DND-41 (cell line): ENCODE measurements around the gene NUBP2.

Experiments
- ATAC-seq: fragments of 200-7000 bp; cut with Tn5 transposase; 3 replicates; pipeline ENCODE4 v1.9.1; 2021; ENCODE audit warnings: low read depth; ENCODE audit not compliant: insufficient read depth
- DNase-seq: peaks from one replicate; pipeline ENCODE4 v3.0.0-alpha.2; 2020
- H2AFZ ChIP-seq: 2 replicates; pipeline ENCODE4 v1.6.0; 2012; ENCODE audit warnings: low read depth, low read length
- H3K27ac ChIP-seq: 2 replicates; pipeline ENCODE4 v1.5.1; 2012; ENCODE audit warnings: low read length, inconsistent platforms
- H3K27me3 ChIP-seq: fragments of 200-600 bp; sonication (generic); 2 replicates; pipeline ENCODE4 v1.6.0; 2012; ENCODE audit warnings: low read length, mild to moderate bottlenecking, inconsistent platforms; ENCODE audit not compliant: insufficient read depth, poor library complexity
- H3K36me3 ChIP-seq: 2 replicates; pipeline ENCODE4 v1.5.1; 2012; ENCODE audit warnings: low read length, inconsistent platforms; ENCODE audit not compliant: insufficient read depth
- H3K4me1 ChIP-seq: 2 replicates; pipeline ENCODE4 v1.5.1; 2012; ENCODE audit warnings: mild to moderate bottlenecking, low read length; ENCODE audit not compliant: insufficient read depth
- H3K4me2 ChIP-seq: 2 replicates; pipeline ENCODE4 v1.6.0; 2012; ENCODE audit warnings: mild to moderate bottlenecking, moderate library complexity, low read length, inconsistent platforms; ENCODE audit not compliant: insufficient read depth
- H3K4me3 ChIP-seq, 2 experiments: fragments of 200-600 bp in 1 of 2; shearing (Covaris generic) in 1 of 2; 2 replicates each; pipeline ENCODE4 v1.5.1; 2012 to 2016; ENCODE audit warnings: inconsistent platforms in 2 of 2, low read length in 2 of 2, mild to moderate bottlenecking in 2 of 2, low read depth in 1 of 2, moderate library complexity in 1 of 2
- H3K79me2 ChIP-seq: 2 replicates; pipeline ENCODE4 v1.6.0; 2012; ENCODE audit warnings: low read length, inconsistent platforms; ENCODE audit not compliant: insufficient read depth
- H3K9ac ChIP-seq: 2 replicates; pipeline ENCODE4 v1.6.0; 2012; ENCODE audit warnings: low read depth, mild to moderate bottlenecking, inconsistent platforms, low read length, moderate library complexity
- H3K9me3 ChIP-seq: 2 replicates; pipeline ENCODE4 v1.5.1; 2012; ENCODE audit warnings: low read length, moderate library complexity, mild to moderate bottlenecking, inconsistent platforms; ENCODE audit not compliant: insufficient read depth, severe bottlenecking
- H4K20me1 ChIP-seq: 2 replicates; pipeline ENCODE4 v1.6.0; 2012; ENCODE audit warnings: low read length; ENCODE audit not compliant: insufficient read depth
- EZH2 ChIP-seq: IDR thresholded peaks from 3 replicates; pipeline ENCODE4 v1.6.1; 2012; ENCODE audit warnings: borderline replicate concordance, low read depth, mild to moderate bottlenecking, moderate library complexity, low read length, inconsistent platforms; ENCODE audit not compliant: severe bottlenecking
- TF ChIP-seq, protein P1 (sequence below): IDR thresholded peaks from 2 replicates; pipeline ENCODE4 v1.5.1; 2012; ENCODE audit warnings: borderline replicate concordance, low read length, moderate library complexity, mild to moderate bottlenecking; ENCODE audit not compliant: poor library complexity, severe bottlenecking; ENCODE audit errors: extremely low read depth

The NUBP2 gene

DNA sequence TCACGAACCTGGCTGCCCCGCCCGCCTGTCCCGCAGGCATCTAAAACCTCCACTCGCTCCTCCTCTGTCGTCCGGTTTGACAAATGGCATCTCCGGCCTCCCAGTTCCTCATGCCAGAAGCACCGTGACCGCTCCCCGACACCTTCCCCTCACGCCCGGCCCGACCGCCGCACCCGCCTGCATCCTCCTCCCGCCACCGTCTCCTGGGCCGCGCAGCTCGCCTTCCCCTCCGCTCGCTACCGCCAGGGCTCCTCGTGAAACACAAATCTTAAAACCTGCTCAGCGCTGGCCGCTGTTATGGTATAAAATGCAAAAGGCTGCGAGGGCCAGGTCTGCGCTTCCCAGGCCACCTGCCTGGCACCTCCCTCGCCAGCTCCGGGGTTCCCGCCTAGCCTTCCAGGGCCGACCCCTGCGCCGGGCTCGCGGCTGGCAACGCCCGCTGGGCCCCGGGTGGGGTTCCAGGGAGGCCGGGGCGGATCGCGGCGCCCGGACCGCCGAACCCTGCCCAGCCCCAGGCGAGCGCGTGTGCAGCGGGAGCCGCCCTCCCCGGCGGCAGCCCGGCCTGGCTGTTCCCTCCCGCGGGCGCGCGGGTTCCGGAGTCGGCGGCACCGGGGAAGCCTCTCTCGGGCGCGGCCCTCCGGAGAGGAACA lies 877 bp upstream of the NUBP2 start:
- peaks cover 68% of the 10 kb centered on the region for H3K36me3 ChIP-seq
- peak overlapping the region; percentile 64 for H3K27ac ChIP-seq
- H3K4me3 ChIP-seq: peak overlapping the region; percentile 83 to 97; a peak in 3 of 4 replicates
- H3K9me3 ChIP-seq: no peaks in the 10 kb centered on the region
- no peaks in the 10 kb centered on the region for H3K27me3 ChIP-seq
- H3K4me2 ChIP-seq: peak overlapping the region; percentile 95
- no peak for TF ChIP-seq EZH2
- TF ChIP-seq, protein P1, sequence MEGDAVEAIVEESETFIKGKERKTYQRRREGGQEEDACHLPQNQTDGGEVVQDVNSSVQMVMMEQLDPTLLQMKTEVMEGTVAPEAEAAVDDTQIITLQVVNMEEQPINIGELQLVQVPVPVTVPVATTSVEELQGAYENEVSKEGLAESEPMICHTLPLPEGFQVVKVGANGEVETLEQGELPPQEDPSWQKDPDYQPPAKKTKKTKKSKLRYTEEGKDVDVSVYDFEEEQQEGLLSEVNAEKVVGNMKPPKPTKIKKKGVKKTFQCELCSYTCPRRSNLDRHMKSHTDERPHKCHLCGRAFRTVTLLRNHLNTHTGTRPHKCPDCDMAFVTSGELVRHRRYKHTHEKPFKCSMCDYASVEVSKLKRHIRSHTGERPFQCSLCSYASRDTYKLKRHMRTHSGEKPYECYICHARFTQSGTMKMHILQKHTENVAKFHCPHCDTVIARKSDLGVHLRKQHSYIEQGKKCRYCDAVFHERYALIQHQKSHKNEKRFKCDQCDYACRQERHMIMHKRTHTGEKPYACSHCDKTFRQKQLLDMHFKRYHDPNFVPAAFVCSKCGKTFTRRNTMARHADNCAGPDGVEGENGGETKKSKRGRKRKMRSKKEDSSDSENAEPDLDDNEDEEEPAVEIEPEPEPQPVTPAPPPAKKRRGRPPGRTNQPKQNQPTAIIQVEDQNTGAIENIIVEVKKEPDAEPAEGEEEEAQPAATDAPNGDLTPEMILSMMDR: peak; percentile 14
- peak overlapping the region; percentile 75 for H2AFZ ChIP-seq
- peak overlapping the region; percentile 83 for H3K9ac ChIP-seq
- ATAC-seq (peak; percentile 8; the same call in 1 of the 3 replicates), DNase-seq (peak; percentile 34)
- H3K79me2 ChIP-seq: peaks cover 77% of the 10 kb centered on the region
- peaks cover 49% of the 10 kb centered on the region for H3K4me1 ChIP-seq
- peaks cover 77% of the 10 kb centered on the region for H4K20me1 ChIP-seq

GRCh38 chr16:1784977-1785845 lies 2.5 kb downstream of the NUBP2 start:
- DNase-seq (no peak), ATAC-seq (no peak)
- H3K27ac ChIP-seq: no peak overlapping the region
- peaks cover 74% of the 10 kb centered on the region for H3K79me2 ChIP-seq
- no peaks in the 10 kb centered on the region for H3K9me3 ChIP-seq
- TF ChIP-seq EZH2: no peak
- TF ChIP-seq, protein P1: no peak
- no peaks in the 10 kb centered on the region for H3K27me3 ChIP-seq
- peak overlapping the region; percentile 34; the same call in 1 of the 2 replicates for H3K4me2 ChIP-seq
- H4K20me1 ChIP-seq: peaks cover 83% of the 10 kb centered on the region
- H3K9ac ChIP-seq: no peak overlapping the region
- no peak overlapping the region for H2AFZ ChIP-seq
- no peak overlapping the region for H3K4me3 ChIP-seq
- H3K36me3 ChIP-seq: peaks cover 69% of the 10 kb centered on the region
- peaks cover 40% of the 10 kb centered on the region for H3K4me1 ChIP-seq

DNA sequence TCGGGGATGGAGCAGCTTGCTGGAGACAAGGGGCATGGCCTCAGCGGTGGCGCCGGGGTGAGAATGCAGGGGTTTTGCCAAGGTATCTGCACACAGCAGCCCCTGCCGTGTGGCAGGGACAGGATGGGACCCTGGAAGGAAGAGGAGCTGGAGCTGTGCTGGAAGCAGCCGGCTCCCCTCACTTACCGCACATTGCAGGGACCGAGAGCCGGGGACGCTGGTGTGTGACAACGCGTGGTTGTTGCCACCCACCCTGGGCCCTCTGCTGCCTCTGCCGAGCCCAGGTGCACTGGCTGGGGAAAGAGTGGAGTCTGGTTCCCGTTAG lies 3.0 kb downstream of the NUBP2 start:
- Histone ChIP-seq H3K4me2 (no peak overlapping the region), H3K79me2 (peaks cover 68% of the 10 kb centered on the region), H3K27me3 (no peaks in the 10 kb centered on the region), H3K27ac (no peak overlapping the region), H3K4me3 (no peak overlapping the region), H3K4me1 (peaks cover 36% of the 10 kb centered on the region), H3K36me3 (peaks cover 67% of the 10 kb centered on the region), H2AFZ (no peak overlapping the region), H3K9ac (no peak overlapping the region), H4K20me1 (peaks cover 81% of the 10 kb centered on the region), H3K9me3 (no peaks in the 10 kb centered on the region)
- no peak for ATAC-seq
- no peak for DNase-seq
- no peak for TF ChIP-seq EZH2
- TF ChIP-seq, protein P1: no peak
